ENCODE results near the gene DDX54.

GRCh38 chr12:113230315-113231234 lies 45.3 kb upstream of the DDX54 start:
- TF ChIP-seq GABPA (IDR thresholded peaks at IDR 0.05; ENCODE audit: borderline replicate concordance, insufficient read depth, low read length), result no peak
- TF ChIP-seq BCL11A (IDR thresholded peaks at IDR 0.05; ENCODE audit: low read depth in 2 of 2, low read length in 2 of 2), result no peak
- no peak for TF ChIP-seq CEBPB (IDR thresholded peaks at IDR 0.05; ENCODE audit: low read depth, low read length)
- TF ChIP-seq CTCF (IDR thresholded peaks at IDR 0.05; ENCODE audit: control extremely low read depth in 1 of 3, insufficient read depth in 1 of 3, low read depth in 1 of 3, low read length in 3 of 3), result no peak
- no peak for TF ChIP-seq TEAD4 (IDR thresholded peaks at IDR 0.05; ENCODE audit: low read depth, low read length)
- no peak for TF ChIP-seq JUN (IDR thresholded peaks at IDR 0.05; ENCODE audit: low read depth, low read length)
- TF ChIP-seq EZH2 (IDR thresholded peaks at IDR 0.05; ENCODE audit: low read depth, low read length, severe bottlenecking), result no peak
- TF ChIP-seq ATF2 (IDR thresholded peaks at IDR 0.05; ENCODE audit: low read length), result no peak
